ENCODE measurements around the gene CTSF. TPM values are rescaled to one million over a fixed set of nuclear protein-coding genes. Genes with fewer than 3 reads are reported as not detected.

Gene CTSF
- total and polyA plus RNA-seq, 2 donors from 2014 or later = 58.0 to 80.4 TPM

GRCh38 chr11:66562907-66563583 lies 5.4 kb downstream of the CTSF start:
- H3K36me3 ChIP-seq (ENCODE audit: control insufficient read depth in 2 of 3, insufficient read depth in 3 of 3, low read length in 3 of 3) = peaks cover 0 to 2% (median 0%) of the 10 kb centered on the region in 3 donors
- no peaks in the 10 kb centered on the region for H3K9me3 ChIP-seq (ENCODE audit: control insufficient read depth in 2 of 3, insufficient read depth in 1 of 3, low read length in 3 of 3)
- intact Hi-C loops (cut with DNase I) = no loop called here
- no peak for TF ChIP-seq CTCF (IDR thresholded peaks at IDR 0.05; ENCODE audit: borderline replicate concordance, extremely low read depth, insufficient read depth)
- no peak overlapping the region for H3K27ac ChIP-seq (ENCODE audit: low read depth in 2 of 2, low read length in 2 of 2)
- peaks cover 3% of the 10 kb centered on the region for H3K27me3 ChIP-seq (ENCODE audit: control insufficient read depth, insufficient read depth, low read length)
- H3K9ac ChIP-seq (ENCODE audit: low read length in 3 of 3) = no peak overlapping the region
- FAIRE-seq (no peak), DNase-seq (no peak)
- no peak overlapping the region for H3K4me3 ChIP-seq (ENCODE audit: low read length in 3 of 3)
- peaks cover 0 to 10% (median 0%) of the 10 kb centered on the region in 3 donors for H3K4me1 ChIP-seq (ENCODE audit: control insufficient read depth in 2 of 3, insufficient read depth in 2 of 3, low read depth in 1 of 3, low read length in 3 of 3)

- no peak for TF ChIP-seq CTCF (IDR thresholded peaks at IDR 0.05; ENCODE audit: borderline replicate concordance, extremely low read depth, insufficient read depth)
These were observed 6.1 kb downstream of the CTSF start for GRCh38 chr11:66562275-66562674.

GRCh38 chr11:66561975-66562248 lies 6.5 kb downstream of the CTSF start:
- Histone ChIP-seq H3K27me3 (ENCODE audit: control insufficient read depth, insufficient read depth, low read length) (peaks cover 4% of the 10 kb centered on the region), H3K9me3 (ENCODE audit: control insufficient read depth in 2 of 3, insufficient read depth in 1 of 3, low read length in 3 of 3) (no peaks in the 10 kb centered on the region), H3K4me3 (ENCODE audit: low read length in 3 of 3) (no peak overlapping the region), H3K4me1 (ENCODE audit: control insufficient read depth in 2 of 3, insufficient read depth in 2 of 3, low read depth in 1 of 3, low read length in 3 of 3) (peaks cover 0 to 4% (median 0%) of the 10 kb centered on the region in 3 donors), H3K36me3 (ENCODE audit: control insufficient read depth in 2 of 3, insufficient read depth in 3 of 3, low read length in 3 of 3) (peaks cover 0 to 2% (median 0%) of the 10 kb centered on the region in 3 donors), H3K9ac (ENCODE audit: low read length in 3 of 3) (no peak overlapping the region), H3K27ac (ENCODE audit: low read depth in 2 of 2, low read length in 2 of 2) (no peak overlapping the region)
- no peak for FAIRE-seq
- TF ChIP-seq CTCF (IDR thresholded peaks at IDR 0.05; ENCODE audit: borderline replicate concordance, extremely low read depth, insufficient read depth) = no peak
- intact Hi-C loops (cut with DNase I) = no loop called here
- DNase-seq = no peak

More at GRCh38 chr11:66562275-66562674, 6.1 kb downstream of the CTSF start:
- peaks cover 0 to 2% (median 0%) of the 10 kb centered on the region in 3 donors for H3K36me3 ChIP-seq (ENCODE audit: control insufficient read depth in 2 of 3, insufficient read depth in 3 of 3, low read length in 3 of 3)
- peaks cover 4% of the 10 kb centered on the region for H3K27me3 ChIP-seq (ENCODE audit: control insufficient read depth, insufficient read depth, low read length)
- intact Hi-C loops (cut with DNase I) = no loop called here
- no peak overlapping the region for H3K27ac ChIP-seq (ENCODE audit: low read depth in 2 of 2, low read length in 2 of 2)
- H3K9ac ChIP-seq (ENCODE audit: low read length in 3 of 3) = no peak overlapping the region
- FAIRE-seq = no peak
- no peaks in the 10 kb centered on the region for H3K9me3 ChIP-seq (ENCODE audit: control insufficient read depth in 2 of 3, insufficient read depth in 1 of 3, low read length in 3 of 3)
- H3K4me1 ChIP-seq (ENCODE audit: control insufficient read depth in 2 of 3, insufficient read depth in 2 of 3, low read depth in 1 of 3, low read length in 3 of 3) = peaks cover 0 to 4% (median 0%) of the 10 kb centered on the region in 3 donors
- H3K4me3 ChIP-seq (ENCODE audit: low read length in 3 of 3) = no peak overlapping the region
- no peak for DNase-seq
